Measurements from ENCODE around the gene SH2B2.
"Not testable (repeated sequence)": the region's sequence is repeated elsewhere in the genome, so short reads cannot be mapped to it uniquely, and the experiment has no call there.

Gene SH2B2

GRCh38 chr7:102306916-102307677 lies 20.4 kb downstream of the SH2B2 start:
- peak; percentile 100 for DNase-seq (ENCODE audit: low spot score)

GRCh38 chr7:102310414-102310815 lies 23.7 kb downstream of the SH2B2 start:
- DNase-seq (ENCODE audit: low spot score) = no peak

- no peak for DNase-seq (ENCODE audit: low spot score)
Observed at GRCh38 chr7:102312317-102312716, 25.6 kb downstream of the SH2B2 start.

GRCh38 chr7:102313997-102314780 lies 27.5 kb downstream of the SH2B2 start:
- DNase-seq (ENCODE audit: low spot score) = no peak

- peak; percentile 75 for DNase-seq (ENCODE audit: low spot score)
Observed at GRCh38 chr7:102317231-102318059, 30.8 kb downstream of the SH2B2 start.

GRCh38 chr7:102318482-102318971 lies 31.9 kb downstream of the SH2B2 start:
- peak; percentile 59 for DNase-seq (ENCODE audit: low spot score)

GRCh38 chr7:102319671-102320070 lies 33.0 kb downstream of the SH2B2 start:
- DNase-seq (ENCODE audit: low spot score) = no peak

- DNase-seq (ENCODE audit: low spot score) = no peak
Observed at GRCh38 chr7:102320181-102320580, 33.5 kb downstream of the SH2B2 start.

GRCh38 chr7:102320601-102321350 lies 34.1 kb downstream of the SH2B2 start:
- no peak for DNase-seq (ENCODE audit: low spot score)

- no peak for DNase-seq (ENCODE audit: low spot score)
Observed at GRCh38 chr7:102321351-102322201, 34.9 kb downstream of the SH2B2 start.

GRCh38 chr7:102322202-102322715 lies 35.6 kb downstream of the SH2B2 start:
- no peak for DNase-seq (ENCODE audit: low spot score)

- DNase-seq (ENCODE audit: low spot score) = no peak
Observed at GRCh38 chr7:102323914-102324195, 37.2 kb downstream of the SH2B2 start.

- DNase-seq (ENCODE audit: low spot score) = not testable (repeated sequence)
Observed at GRCh38 chr7:102325106-102325505, 38.4 kb downstream of the SH2B2 start.

GRCh38 chr7:102326157-102326889 lies 39.7 kb downstream of the SH2B2 start:
- no peak for DNase-seq (ENCODE audit: low spot score)

- not testable (repeated sequence) for DNase-seq (ENCODE audit: low spot score)
Observed at GRCh38 chr7:102327183-102327582, 40.5 kb downstream of the SH2B2 start.

- DNase-seq (ENCODE audit: low spot score) = not testable (repeated sequence)
Observed at GRCh38 chr7:102328863-102329262, 42.2 kb downstream of the SH2B2 start.

- not testable (repeated sequence) for DNase-seq (ENCODE audit: low spot score)
Observed at GRCh38 chr7:102329366-102329765, 42.7 kb downstream of the SH2B2 start.

- DNase-seq (ENCODE audit: low spot score) = not testable (repeated sequence)
Observed at GRCh38 chr7:102330666-102331460, 44.2 kb downstream of the SH2B2 start.

- not testable (repeated sequence) for DNase-seq (ENCODE audit: low spot score)
Observed at GRCh38 chr7:102335574-102335973, 48.9 kb downstream of the SH2B2 start.

All from NAMALWA (cell line).